ENCODE results near the gene GPR101.

Gene GPR101, protein sequence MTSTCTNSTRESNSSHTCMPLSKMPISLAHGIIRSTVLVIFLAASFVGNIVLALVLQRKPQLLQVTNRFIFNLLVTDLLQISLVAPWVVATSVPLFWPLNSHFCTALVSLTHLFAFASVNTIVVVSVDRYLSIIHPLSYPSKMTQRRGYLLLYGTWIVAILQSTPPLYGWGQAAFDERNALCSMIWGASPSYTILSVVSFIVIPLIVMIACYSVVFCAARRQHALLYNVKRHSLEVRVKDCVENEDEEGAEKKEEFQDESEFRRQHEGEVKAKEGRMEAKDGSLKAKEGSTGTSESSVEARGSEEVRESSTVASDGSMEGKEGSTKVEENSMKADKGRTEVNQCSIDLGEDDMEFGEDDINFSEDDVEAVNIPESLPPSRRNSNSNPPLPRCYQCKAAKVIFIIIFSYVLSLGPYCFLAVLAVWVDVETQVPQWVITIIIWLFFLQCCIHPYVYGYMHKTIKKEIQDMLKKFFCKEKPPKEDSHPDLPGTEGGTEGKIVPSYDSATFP

DNA sequence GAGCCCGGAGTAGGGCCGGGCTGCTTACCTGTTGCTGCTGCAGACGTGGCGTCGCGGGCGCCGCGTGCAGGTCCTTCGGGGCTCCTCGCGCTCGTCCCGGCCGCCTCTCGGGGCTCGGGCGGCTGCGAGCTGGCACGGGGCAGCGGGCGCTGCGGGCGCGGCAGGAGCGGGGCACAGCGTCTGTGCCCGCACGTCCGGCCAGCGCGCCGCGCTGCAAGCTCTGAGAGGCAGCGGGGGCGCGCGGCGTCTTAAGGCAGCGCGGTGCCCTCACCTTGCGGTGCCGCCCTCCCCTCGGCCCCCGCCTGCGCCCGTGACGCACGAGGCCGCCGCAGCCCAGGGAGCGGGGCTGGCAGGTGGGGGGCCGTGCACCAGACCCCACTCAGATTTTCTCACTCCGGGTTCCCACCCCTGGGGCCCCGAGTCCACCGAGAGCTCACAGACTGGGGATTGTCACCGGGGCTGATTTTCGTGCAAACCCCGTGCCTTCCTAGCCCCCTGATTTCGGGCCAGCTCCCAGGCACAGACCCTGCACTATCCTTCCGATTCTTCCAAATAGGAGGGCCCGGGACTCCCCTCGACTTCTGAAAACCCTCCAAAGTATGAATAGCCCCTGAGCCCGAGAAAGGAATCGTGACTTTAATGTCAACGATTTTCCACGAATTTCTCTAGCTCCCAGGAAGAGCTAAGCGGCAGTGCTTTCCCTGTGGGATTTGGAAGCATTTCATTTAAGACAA is at the start of gene GPR101:
TSS of gene GPR101 (minus strand) at position 222 of the 734 bp plus-strand sequence. CDS start 2,321 bp downstream, outside the sequence.
- no peak for DNase-seq (ENCODE audit: low read depth)

- no peak for DNase-seq (ENCODE audit: low read depth)
Observed at GRCh38 chrX:137081239-137081638, 47.4 kb upstream of the GPR101 start.

DNA sequence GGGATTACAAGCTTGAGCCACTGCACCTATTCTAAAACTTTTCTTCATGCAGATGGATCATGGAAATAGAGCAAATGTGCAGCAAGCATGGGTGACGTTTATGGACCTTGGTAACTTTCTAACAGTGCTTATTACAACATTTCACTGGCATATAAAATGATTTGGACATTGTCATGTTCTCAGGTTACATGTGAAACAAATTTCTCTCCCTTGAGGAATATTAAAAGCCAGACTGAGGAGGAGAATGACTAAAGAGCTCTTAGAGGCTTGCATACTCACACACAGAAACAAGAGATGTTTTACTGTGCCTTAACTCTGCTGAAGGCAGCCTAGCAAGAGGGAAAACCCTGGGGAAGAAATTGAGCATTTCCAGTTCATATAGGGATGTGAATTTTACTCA is 38.6 kb upstream of the GPR101 start:
- DNase-seq (ENCODE audit: low read depth) = no peak

DNA sequence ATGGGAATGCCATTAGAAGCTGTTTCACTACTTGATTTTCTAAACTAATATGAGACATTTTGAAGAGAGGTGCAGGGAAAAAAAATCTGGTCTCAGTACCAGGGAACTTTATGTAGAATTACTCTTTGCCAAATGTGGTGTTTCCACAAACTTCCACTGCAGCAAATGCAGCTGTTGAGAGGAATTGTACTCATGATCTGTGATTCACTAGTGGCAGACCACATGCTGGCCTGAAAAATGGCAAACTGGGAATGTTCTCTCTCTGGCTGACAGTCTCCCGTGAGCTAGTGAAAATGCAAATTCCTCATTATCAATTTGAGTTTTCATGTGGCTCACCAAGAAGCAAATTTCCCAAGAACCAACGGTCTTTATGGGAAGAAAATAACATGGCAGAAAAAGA is 37.8 kb upstream of the GPR101 start:
- DNase-seq (ENCODE audit: low read depth) = no peak

GRCh38 chrX:137067147-137067546 is 33.4 kb upstream of the GPR101 start:
- no peak for DNase-seq (ENCODE audit: low read depth)

DNA sequence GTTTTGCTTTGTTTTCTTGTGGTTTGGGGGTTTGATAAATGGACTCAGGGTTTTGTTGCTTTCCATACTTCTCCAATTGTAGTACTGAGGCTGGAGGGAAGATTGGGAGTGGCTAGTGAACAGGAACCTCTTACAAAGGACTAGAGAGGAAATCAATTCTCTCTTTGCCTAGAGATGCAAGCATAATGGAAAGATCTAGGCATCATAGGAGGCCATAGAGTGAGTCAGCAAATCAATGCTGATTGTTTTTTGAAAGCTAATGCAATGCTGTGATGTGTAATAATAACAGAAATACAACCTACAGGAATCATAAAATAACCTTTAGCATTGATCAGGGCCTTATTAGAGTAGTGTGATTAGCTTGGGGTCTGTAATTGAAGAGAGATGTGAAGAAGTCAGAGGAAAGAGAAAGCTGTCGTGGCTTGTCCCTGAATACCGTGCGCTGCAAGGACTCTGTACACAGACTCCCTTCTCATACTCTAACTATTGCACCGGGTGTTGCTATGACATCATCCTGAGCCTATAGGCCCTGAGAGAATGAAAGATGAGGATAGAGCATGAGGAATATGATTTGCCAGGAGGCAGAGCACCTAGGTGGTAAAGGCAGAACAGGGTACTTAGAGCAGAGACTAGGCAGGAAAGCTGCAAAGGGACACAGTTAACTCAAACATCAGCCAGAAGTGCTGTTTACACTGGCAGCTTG is 29.3 kb upstream of the GPR101 start:
- DNase-seq (ENCODE audit: low read depth) = no peak

DNA sequence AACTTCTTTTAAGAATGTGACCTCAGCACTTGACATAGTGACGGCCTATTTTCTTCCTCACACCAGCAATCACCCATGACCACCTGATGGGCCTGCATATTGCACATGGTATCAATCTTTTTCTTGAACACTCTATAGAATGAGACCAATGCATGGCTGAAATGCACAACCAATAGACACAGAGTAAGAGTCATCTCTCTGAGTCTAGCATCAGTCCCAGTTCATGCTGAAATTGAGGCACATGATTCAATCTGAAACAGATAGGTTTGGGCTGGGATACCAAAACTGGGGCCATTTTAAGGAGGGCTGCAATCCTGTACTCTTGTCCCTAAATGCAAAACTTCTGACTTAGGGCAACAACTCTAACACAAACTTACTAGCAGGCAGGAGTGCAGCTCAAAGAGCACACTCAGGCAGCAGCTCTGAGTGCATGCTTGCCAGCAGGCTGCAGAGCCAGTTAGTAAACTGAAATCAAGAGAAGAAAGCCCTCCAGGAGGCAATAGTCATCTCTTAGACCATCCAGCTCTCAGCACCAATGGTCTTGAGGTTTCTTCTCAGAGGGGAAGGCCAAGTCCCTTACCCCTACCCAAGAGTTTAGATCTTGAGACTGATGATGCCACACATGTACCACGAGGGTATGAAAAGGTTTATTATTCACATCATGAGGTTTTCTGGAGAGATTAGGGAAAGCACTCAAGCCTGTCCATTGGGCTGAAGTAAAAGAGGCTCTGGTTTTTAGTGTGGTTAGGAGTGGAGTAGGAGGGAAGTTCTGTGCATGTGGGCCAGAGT is 24.7 kb upstream of the GPR101 start:
- DNase-seq (ENCODE audit: low read depth) = no peak

GRCh38 chrX:137052643-137053235 is 18.9 kb upstream of the GPR101 start:
- DNase-seq (ENCODE audit: low read depth) = no peak

DNA sequence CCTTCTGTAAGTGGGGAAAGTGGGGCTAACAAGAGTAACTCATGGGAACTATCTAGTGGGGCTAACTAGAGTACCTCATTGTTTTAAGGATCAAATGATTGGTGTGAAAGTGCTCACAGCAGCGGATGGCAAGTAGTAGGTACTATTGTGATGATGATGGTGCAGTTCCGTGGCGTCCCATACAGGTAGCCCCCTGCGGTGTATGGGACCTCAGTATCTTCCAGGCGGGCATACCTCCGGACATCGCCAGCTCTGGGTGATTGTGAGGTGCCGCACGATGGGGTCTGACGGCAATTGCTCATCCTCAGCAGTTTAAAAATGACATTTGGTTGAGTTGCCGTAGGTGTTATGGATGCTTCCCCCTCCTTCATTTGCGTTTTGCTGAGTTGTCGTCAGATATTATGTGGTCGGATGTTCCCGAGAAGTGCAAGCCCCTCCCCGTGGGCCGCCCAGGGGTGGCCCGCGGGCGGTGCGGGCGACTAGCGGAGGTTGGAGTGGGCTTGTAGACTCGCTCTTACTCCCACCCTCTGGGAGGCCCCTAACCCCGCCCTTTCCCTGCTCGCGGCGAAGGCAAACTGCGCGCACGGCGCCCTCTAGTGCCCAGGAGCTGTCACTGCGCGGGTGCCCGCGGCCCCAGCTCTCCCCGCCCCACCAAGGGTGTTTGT is 18.3 kb upstream of the GPR101 start:
- peak; percentile 72 for DNase-seq (ENCODE audit: low read depth)

GRCh38 chrX:137044893-137045292 is 11.1 kb upstream of the GPR101 start:
- DNase-seq (ENCODE audit: low read depth) = no peak

DNA sequence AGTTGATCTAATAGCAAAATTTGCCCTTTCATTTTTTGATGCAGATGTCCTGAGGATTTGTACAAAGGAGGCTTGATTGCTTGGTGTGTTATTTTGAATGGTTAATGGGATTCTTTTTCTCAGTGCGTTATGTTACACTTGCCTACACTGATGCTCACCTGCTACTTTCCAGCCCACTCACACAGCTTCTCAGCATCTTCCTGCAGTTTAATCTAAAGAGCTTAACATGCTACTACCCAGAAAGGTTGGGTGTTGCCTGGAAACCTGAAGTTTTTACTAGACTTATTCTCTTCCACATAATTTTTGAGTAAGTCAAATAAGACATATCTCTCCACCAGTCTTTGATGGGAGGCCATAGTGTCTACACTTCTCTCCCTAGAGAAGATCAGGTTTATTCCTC is 9.9 kb upstream of the GPR101 start:
- no peak for DNase-seq (ENCODE audit: low read depth)

GRCh38 chrX:137041329-137041728 is 7.5 kb upstream of the GPR101 start:
- no peak for DNase-seq (ENCODE audit: low read depth)

DNA sequence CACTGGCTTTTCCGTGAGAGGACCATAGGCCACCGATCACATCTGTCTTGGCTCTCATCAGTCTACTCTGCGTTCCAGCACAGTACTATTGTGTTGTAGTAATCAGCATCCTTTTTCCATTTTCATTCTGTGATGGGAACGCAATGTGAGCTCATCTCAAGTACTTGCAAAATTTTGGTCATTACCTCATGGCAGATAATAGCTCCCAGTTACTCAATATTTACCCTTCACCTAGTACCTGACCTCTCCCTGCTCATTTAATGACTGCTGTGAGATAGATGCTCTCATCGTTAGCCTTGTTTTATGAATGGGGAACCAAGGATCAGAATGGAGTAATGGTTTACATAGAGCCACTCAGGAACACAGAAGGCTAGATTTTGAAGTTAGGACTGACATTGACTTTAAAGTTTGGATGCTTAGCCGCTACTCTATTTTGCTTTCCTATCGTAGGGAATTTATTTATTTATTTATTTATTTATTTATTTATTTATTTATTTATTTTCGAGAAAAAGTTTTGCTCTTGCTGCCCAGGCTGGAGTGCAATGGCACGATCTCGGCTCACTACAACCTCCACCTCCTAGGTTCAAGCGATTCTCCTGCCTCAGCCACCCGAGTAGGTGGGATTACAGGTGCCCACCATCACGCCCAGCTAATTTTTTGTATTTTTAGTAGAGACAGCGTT is 6.5 kb upstream of the GPR101 start:
- DNase-seq (ENCODE audit: low read depth) = no peak

- DNase-seq (ENCODE audit: low read depth) = no peak
Observed at GRCh38 chrX:137034508-137034872, 695 bp upstream of the GPR101 start.

DNA sequence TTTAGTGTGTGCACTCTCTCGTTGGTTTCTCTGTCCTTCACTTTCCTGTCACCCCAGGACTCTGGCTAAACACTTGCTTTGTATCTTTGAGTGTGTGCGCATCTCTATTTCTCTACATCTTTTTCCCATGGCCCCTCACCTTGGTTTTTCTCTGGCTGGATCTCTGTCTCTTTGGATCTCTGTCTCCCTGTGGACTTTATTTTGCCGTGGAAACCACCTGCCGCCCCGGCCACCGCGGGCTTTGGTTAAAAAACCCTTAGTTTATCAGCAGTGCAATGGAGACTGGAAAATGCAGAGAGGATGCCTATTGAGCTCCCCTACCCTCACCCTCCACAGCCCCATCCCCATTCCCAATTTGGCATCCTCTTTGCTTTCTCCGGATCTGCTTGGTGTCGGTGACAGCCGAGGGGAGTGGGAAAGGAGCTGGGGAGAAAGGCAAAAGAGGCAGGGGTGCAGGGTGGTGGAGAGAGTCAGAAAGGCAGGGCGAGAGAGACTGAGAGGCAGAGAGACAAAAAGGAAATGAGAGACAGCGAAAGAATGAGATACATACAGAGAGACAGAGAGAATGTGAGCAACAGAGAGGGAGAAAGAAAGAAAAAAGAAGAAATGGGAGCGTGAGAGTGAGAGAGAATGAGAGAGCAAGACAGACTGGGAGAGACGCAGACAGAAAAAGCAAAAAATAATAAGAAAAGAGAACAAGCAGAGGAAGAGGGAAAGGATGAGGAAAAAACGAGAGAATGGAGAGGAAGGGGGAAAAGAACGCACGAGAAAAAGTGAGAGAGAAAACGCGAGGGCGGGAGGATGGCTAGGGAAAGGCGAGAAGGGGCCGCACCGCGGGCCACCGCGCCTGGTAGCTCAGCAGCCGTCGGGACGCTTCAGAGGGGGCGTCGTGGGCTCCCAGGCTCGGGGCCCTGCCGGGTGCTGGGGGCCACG is 688 bp downstream of the GPR101 start:
- no peak for DNase-seq (ENCODE audit: low read depth)

- no peak for DNase-seq (ENCODE audit: low read depth)
Observed at GRCh38 chrX:137032341-137032694, 1.5 kb downstream of the GPR101 start.

DNA sequence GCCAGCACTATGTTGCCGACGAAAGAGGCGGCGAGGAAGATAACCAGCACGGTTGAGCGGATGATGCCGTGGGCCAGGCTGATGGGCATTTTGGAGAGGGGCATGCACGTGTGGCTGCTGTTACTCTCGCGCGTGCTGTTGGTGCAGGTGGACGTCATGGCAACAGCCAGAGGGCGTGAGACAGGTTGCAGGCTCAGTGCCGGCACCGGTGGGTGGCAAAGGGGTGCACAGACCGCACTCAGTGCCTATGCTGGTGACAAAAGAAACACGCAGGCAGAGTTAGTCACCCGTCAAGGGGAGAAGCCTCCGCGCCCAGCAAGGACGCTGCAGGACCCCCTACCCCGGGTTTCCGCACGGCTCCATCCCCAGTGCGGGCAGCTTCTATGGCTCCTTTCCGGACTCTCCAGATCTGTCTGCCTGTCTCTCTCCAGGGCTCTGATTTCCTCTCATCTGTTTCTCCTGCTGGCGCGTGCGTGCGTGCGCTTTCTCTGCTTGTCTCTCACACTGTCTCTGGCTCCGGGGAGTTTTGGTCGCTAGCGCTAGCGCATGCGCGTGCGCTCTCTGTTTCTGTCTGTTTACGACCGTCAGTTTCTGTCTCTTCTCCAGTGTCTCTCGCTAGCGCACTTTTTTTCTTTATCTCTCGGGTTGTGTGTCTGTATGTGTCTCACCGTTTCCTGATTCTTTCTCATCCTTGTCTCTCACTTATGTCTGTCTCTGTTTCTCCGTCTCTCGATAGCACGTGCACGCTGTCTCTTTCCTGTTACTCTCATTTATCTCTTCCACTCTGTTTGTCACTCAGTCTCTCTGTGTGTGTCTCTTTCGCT is 2.1 kb downstream of the GPR101 start:
- DNase-seq (ENCODE audit: low read depth) = no peak

- DNase-seq (ENCODE audit: low read depth) = no peak
Observed at GRCh38 chrX:137031039-137031438, 2.8 kb downstream of the GPR101 start.
